ENCODE results near the gene CFAP77.

The CFAP77 gene

GRCh38 chr9:132407196-132407595, 2.8 kb upstream of the CFAP77 start:
- DNase-seq (ENCODE audit: low spot score), result no peak

DNA sequence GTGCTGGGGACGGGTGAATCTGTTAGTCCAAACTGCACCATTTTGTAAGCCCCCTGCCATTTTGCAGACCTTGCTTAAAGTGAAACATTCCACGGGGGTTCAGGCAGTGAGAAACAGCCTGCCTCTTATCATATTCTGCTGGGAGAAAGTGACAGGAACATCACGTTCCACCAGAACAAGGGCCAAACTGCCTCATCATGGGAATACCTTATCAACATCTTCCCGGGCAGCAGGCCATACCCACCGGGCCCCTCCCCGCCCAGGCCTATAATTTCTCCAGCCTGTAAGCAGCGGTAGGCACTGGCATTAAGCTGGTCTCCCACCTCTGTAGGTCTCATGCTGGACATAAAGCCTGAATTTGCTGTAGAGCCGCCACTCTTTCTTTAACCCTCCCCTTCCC, 1.5 kb upstream of the CFAP77 start:
- DNase-seq (ENCODE audit: low spot score), result no peak

DNA sequence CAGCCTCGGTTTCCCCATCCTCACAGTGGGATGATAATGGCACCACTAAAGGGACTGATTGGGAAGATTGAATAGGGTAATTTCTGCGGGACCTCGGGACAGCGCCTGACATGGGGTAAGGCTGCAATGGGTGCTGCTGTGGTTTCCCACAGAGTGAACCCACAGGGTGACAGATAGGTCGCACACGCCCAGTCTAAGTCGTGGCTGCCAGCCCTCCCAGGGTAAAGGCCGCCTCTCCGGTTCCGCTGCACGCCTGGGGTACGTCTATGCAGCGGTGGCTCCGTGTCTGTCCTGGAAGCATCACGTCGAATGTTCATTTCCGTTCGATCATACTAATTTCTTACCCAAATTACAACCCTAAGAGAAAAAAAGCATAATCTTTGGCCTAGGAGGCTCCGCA, 631 bp downstream of the CFAP77 start:
- no peak for DNase-seq (ENCODE audit: low spot score)

GRCh38 chr9:132411091-132411508, 1.1 kb downstream of the CFAP77 start:
- peak; percentile 68 for DNase-seq (ENCODE audit: low spot score)

GRCh38 chr9:132412089-132412488, 2.1 kb downstream of the CFAP77 start:
- peak; percentile 76 for DNase-seq (ENCODE audit: low spot score)

- DNase-seq (ENCODE audit: low spot score), result no peak
Measured at GRCh38 chr9:132413926-132414325, 3.9 kb downstream of the CFAP77 start.

GRCh38 chr9:132414731-132415130, 4.7 kb downstream of the CFAP77 start:
- no peak for DNase-seq (ENCODE audit: low spot score)

GRCh38 chr9:132415181-132415580, 5.2 kb downstream of the CFAP77 start:
- DNase-seq (ENCODE audit: low spot score), result no peak

GRCh38 chr9:132418726-132419363, 8.8 kb downstream of the CFAP77 start:
- DNase-seq (ENCODE audit: low spot score), result no peak

- DNase-seq (ENCODE audit: low spot score), result no peak
Measured at GRCh38 chr9:132422574-132422973, 12.6 kb downstream of the CFAP77 start.

GRCh38 chr9:132423503-132423902, 13.5 kb downstream of the CFAP77 start:
- DNase-seq (ENCODE audit: low spot score), result no peak

DNA sequence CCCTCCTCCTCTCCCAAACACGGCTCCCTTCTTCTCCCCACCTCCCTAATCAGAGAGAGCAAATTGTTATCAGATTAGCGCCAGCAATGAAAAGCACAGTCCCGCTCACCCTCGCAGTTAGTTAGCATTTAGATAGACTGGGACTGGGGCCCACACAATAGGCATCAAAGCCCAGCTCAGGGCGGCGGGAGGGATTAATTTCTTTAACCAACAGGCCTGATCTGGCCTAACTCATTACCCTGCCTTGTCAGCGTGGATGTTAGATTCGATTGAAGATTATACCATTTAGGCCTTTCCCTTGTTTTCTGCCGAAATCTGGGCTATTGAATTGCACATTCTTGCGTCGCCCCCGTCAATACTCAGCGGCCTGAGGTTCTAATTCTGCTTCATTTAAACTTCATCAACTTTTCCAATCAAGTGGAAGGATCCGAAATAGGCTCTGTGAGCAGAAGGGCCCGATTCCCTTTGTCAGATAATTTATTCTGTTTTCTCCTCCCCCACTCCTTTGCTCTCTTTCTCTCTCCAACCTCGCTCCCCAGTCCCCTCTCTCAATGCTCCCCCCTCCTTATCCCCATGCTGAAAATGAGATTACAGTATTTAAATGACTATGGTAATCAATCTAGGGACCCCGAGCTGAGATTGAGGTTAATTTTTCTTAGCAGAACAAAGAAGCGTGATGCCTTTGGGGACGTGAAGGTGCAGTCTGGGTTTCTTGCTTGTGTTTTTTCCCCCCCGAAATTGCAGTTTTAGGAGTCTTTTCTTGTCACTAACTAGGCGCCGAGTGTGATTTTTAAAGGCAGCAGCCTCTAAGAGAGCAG, 15.1 kb downstream of the CFAP77 start:
- DNase-seq (ENCODE audit: low spot score), result peak; percentile 42

- no peak for DNase-seq (ENCODE audit: low spot score)
Measured at GRCh38 chr9:132425675-132426062, 15.7 kb downstream of the CFAP77 start.

DNA sequence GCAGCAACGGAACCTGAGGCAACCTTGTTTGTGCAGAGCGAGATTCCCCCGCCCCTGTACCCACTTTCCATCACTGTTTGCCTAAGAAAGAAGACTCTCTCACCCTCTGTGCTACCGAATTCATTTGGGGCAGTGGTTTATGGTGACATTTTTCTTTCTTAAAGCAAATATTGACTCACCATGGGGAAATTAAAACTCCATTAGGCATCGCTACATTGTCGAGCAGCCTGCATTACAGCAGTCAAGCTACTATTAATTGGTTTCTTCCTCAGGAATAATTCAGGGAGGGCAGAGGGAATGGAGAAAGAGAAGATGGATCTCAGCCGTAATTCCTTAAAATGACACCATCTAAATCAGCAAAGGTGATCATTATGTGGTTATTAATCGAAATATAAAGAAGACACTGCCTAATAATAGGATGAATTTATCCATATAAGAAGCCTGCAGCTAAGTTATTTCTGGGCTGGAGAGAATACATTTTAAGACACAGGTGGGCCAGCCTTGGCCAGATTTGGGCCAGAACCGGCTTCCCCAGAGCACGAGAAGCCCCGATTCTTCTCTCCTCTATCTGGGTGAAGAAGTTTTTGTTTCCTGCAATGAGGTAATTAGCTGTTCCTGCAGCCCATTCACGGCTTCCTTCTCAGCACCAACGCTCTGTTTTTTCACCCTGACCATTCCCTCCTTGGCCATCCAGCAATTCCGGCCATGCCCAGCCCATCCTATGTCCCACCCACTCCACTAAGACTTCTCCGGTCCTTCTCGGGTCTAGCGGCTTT, 16.8 kb downstream of the CFAP77 start:
- no peak for DNase-seq (ENCODE audit: low spot score)

- no peak for DNase-seq (ENCODE audit: low spot score)
Measured at GRCh38 chr9:132430998-132431397, 21.0 kb downstream of the CFAP77 start.

DNA sequence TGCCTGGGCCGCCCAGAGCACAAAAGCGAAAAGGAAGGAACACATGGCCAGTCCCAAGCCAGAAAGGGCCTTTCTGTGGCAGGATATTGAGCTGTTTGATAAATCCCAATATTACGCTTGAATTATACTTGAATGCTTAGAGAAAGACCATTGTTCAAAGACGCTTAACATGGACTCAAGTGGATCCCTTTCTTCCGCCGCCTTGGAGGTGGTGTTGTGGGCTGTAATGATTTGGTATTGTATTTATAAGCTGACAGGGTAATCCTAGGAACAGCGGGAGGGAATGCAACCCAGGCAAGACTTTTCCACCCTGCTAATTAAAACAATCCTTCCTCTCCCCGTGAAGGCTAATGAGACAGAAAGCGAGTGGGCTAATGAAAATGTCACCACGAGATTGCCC, 24.9 kb downstream of the CFAP77 start:
- no peak for DNase-seq (ENCODE audit: low spot score)

GRCh38 chr9:132439153-132439552, 29.1 kb downstream of the CFAP77 start:
- peak; percentile 28 for DNase-seq (ENCODE audit: low spot score)

GRCh38 chr9:132440735-132441134, 30.7 kb downstream of the CFAP77 start:
- no peak for DNase-seq (ENCODE audit: low spot score)

DNA sequence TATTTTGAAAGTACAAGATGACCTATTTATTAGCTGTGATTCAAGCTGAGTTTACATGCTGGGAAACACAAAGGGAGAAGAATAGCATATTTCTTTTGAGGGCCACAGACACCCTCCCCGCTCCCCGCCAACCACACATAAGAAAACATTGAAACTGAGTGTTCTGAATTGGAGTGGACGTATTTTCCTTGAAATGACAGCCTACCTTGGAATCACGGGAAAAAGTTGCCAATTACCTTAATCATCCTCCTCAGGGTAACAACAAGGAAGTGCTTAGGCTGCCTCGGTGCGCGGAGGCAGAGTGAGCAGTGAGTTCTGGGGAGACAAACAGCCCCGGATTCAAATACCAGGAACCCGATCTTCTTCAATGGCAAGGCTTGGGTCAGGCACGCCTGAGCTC, 31.4 kb downstream of the CFAP77 start:
- DNase-seq (ENCODE audit: low spot score), result no peak

GRCh38 chr9:132443951-132444607, 34.1 kb downstream of the CFAP77 start:
- no peak for DNase-seq (ENCODE audit: low spot score)

DNA sequence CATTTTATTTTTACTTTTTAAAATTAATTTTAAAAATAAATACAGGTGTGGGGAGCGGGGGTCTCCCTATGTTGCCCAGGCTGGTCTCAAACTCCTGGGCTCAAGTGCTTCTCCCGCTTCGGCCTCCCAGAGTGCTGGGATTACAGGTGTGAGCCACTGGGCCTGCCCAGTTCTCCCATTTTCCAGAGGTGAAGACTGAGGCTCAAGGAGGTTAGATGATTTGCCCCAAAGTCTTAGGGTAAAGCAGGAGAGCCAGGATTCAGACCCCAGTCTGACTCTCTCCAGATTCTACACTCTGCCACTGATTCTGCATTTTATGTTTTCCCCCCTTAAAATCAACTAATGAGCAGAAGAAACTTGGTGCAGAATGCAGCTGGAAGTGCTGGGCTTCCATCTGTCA, 36.9 kb downstream of the CFAP77 start:
- no peak for DNase-seq (ENCODE audit: low spot score)

GRCh38 chr9:132447346-132447745, 37.3 kb downstream of the CFAP77 start:
- DNase-seq (ENCODE audit: low spot score), result peak; percentile 62
